Epithelial cell of prostate (primary cell): ENCODE measurements around the gene MCC.

Source experiments
- DNase-seq: peaks from one replicate; pipeline ENCODE4 v3.0.0-alpha.2; 2011; ENCODE audit warnings: low read depth, low spot score
- H3K27ac ChIP-seq: fragments of 450-650 bp; 2 replicates; pipeline ENCODE4 v1.5.1; 2017; ENCODE audit warnings: mild to moderate bottlenecking

Gene MCC

GRCh38 chr5:113193311-113193978 is 294.8 kb downstream of the MCC start:
- DNase-seq, result no peak
- H3K27ac ChIP-seq, result no peak overlapping the region

- no peak for DNase-seq
- no peak overlapping the region for H3K27ac ChIP-seq
Observed at GRCh38 chr5:113192541-113192940, 295.7 kb downstream of the MCC start.

- DNase-seq, result no peak
- H3K27ac ChIP-seq, result peak overlapping the region; percentile 15
Observed at GRCh38 chr5:113190347-113190746, 297.9 kb downstream of the MCC start.

- no peak overlapping the region for H3K27ac ChIP-seq
- no peak for DNase-seq
Observed at GRCh38 chr5:113189291-113189690, 299.0 kb downstream of the MCC start.

GRCh38 chr5:113188436-113188835 is 299.8 kb downstream of the MCC start:
- DNase-seq, result no peak
- no peak overlapping the region for H3K27ac ChIP-seq

GRCh38 chr5:113187906-113188305 is 300.3 kb downstream of the MCC start:
- no peak for DNase-seq
- H3K27ac ChIP-seq, result no peak overlapping the region

- no peak overlapping the region for H3K27ac ChIP-seq
- no peak for DNase-seq
Observed at GRCh38 chr5:113186061-113186460, 302.2 kb downstream of the MCC start.

- DNase-seq, result no peak
- no peak overlapping the region for H3K27ac ChIP-seq
Observed at GRCh38 chr5:113183694-113184093, 304.6 kb downstream of the MCC start.

- DNase-seq, result no peak
- H3K27ac ChIP-seq, result no peak overlapping the region
Observed at GRCh38 chr5:113182658-113183344, 305.5 kb downstream of the MCC start.

GRCh38 chr5:113181853-113182490 is 306.3 kb downstream of the MCC start:
- no peak for DNase-seq
- H3K27ac ChIP-seq, result no peak overlapping the region

GRCh38 chr5:113181409-113181808 is 306.8 kb downstream of the MCC start:
- no peak for DNase-seq
- H3K27ac ChIP-seq, result no peak overlapping the region

- no peak for DNase-seq
- H3K27ac ChIP-seq, result no peak overlapping the region
Observed at GRCh38 chr5:113179156-113179555, 309.1 kb downstream of the MCC start.

GRCh38 chr5:113178073-113178779 is 310.0 kb downstream of the MCC start:
- no peak overlapping the region for H3K27ac ChIP-seq
- no peak for DNase-seq

GRCh38 chr5:113177225-113177624 is 311.0 kb downstream of the MCC start:
- no peak overlapping the region for H3K27ac ChIP-seq
- DNase-seq, result no peak

- no peak overlapping the region for H3K27ac ChIP-seq
- no peak for DNase-seq
Observed at GRCh38 chr5:113176734-113177133, 311.5 kb downstream of the MCC start.

GRCh38 chr5:113176196-113176595 is 312.1 kb downstream of the MCC start:
- DNase-seq, result no peak

GRCh38 chr5:113172231-113172826 is 315.9 kb downstream of the MCC start:
- no peak overlapping the region for H3K27ac ChIP-seq
- no peak for DNase-seq

More at GRCh38 chr5:113176196-113176595, 312.1 kb downstream of the MCC start:
- no peak overlapping the region for H3K27ac ChIP-seq

GRCh38 chr5:113171520-113171919 is 316.7 kb downstream of the MCC start:
- H3K27ac ChIP-seq, result no peak overlapping the region
- DNase-seq, result no peak

- DNase-seq, result no peak
Observed at GRCh38 chr5:113170707-113171106, 317.5 kb downstream of the MCC start.

GRCh38 chr5:113169720-113170119 is 318.5 kb downstream of the MCC start:
- DNase-seq, result no peak
- H3K27ac ChIP-seq, result peak overlapping the region; percentile 92

More at GRCh38 chr5:113170707-113171106, 317.5 kb downstream of the MCC start:
- no peak overlapping the region for H3K27ac ChIP-seq
